IMR-90 (cell line): Measurements from ENCODE around the gene PXMP2. TPM values are rescaled to one million over a fixed set of nuclear protein-coding genes. Genes with fewer than 3 reads are reported as not detected.

ENCODE experiments used
- ATAC-seq: fragments of 200-7000 bp; cut with Tn5 transposase; 2 replicates; pipeline ENCODE4 v1.9.1; 2020; ENCODE audit warnings: low read depth, mild to moderate bottlenecking, moderate library complexity
- BruUV-seq: library from RNA; stranded (reverse); fragments of 400-500 nt; replicated peaks from 2 replicates; lab custom pipeline; 2021; lab: Mats Ljungman, UMichigan
- CTCF ChIA-PET: fragments of 300-600 bp; formaldehyde crosslinking; extraction: SDS; loops from one replicate; lab custom pipeline; 2021; ENCODE audit warnings: antibody characterized with exemption; lab: Yijun Ruan, JAX
- POLR2A ChIA-PET: fragments of 300-600 bp; sonication (Branson Sonifier 250); formaldehyde crosslinking; loops from one replicate; lab custom pipeline; 2022; ENCODE audit warnings: antibody characterized with exemption; ENCODE audit not compliant: unreplicated experiment; lab: Charles Lee
- DNase-seq: peaks from one replicate; pipeline ENCODE4 v3.0.0; 2013
- H2AFZ ChIP-seq: replicated peaks from 2 replicates; pipeline ENCODE3; 2013; ENCODE audit warnings: low read length, mild to moderate bottlenecking; ENCODE audit not compliant: poor library complexity
- H2AK5ac ChIP-seq: 2 replicates; pipeline ENCODE4 v1.6.1; 2013; ENCODE audit warnings: low read depth, low read length, inconsistent platforms
- H2AK9ac ChIP-seq: replicated peaks from 2 replicates; pipeline ENCODE3; 2013; ENCODE audit warnings: mild to moderate bottlenecking, low read depth, low read length, moderate library complexity; ENCODE audit not compliant: poor library complexity
- H2BK120ac ChIP-seq: 2 replicates; pipeline ENCODE4 v1.6.1; 2013; ENCODE audit warnings: low read depth, low read length, inconsistent platforms
- H2BK15ac ChIP-seq: 3 replicates; pipeline ENCODE4 v1.6.1; 2013; ENCODE audit warnings: low read depth, low read length, inconsistent platforms
- H2BK20ac ChIP-seq: 2 replicates; pipeline ENCODE4 v1.6.1; 2013; ENCODE audit warnings: low read depth, mild to moderate bottlenecking, inconsistent platforms, low read length, moderate library complexity
- H2BK5ac ChIP-seq: 2 replicates; pipeline ENCODE4 v1.6.1; 2013; ENCODE audit warnings: mild to moderate bottlenecking, low read depth, low read length, inconsistent platforms; ENCODE audit not compliant: poor library complexity, severe bottlenecking
- H3K14ac ChIP-seq: replicated peaks from 2 replicates; pipeline ENCODE4 v1.6.1; 2013; ENCODE audit warnings: low read depth, low read length, inconsistent platforms
- H3K18ac ChIP-seq: 2 replicates; pipeline ENCODE4 v1.6.1; 2013; ENCODE audit warnings: low read depth, low read length, control low read depth
- H3K23ac ChIP-seq: 2 replicates; pipeline ENCODE4 v1.6.1; 2013; ENCODE audit warnings: low read depth, low read length, inconsistent platforms
- H3K27ac ChIP-seq: 2 replicates; pipeline ENCODE4 v1.5.1; 2013; ENCODE audit warnings: mild to moderate bottlenecking, control low read depth, low read length; ENCODE audit not compliant: insufficient read depth
- H3K27me3 ChIP-seq: 2 replicates; pipeline ENCODE4 v1.6.1; 2013; ENCODE audit warnings: low read length; ENCODE audit not compliant: control insufficient read depth, insufficient read depth
- H3K36me3 ChIP-seq: 2 replicates; pipeline ENCODE4 v1.6.1; 2013; ENCODE audit warnings: low read length, mixed read lengths; ENCODE audit not compliant: control insufficient read depth, insufficient read depth
- H3K4ac ChIP-seq: 2 replicates; pipeline ENCODE4 v1.6.1; 2013; ENCODE audit warnings: low read depth, low read length, inconsistent platforms
- H3K4me1 ChIP-seq: 2 replicates; pipeline ENCODE4 v1.6.1; 2013; ENCODE audit warnings: low read length, mixed read lengths; ENCODE audit not compliant: control insufficient read depth, insufficient read depth
- H3K4me2 ChIP-seq: 2 replicates; pipeline ENCODE4 v1.6.1; 2013; ENCODE audit warnings: low read depth, mild to moderate bottlenecking, control low read depth, low read length, moderate library complexity
- H3K4me3 ChIP-seq: 2 replicates; pipeline ENCODE4 v1.5.1; 2013; ENCODE audit warnings: low read depth, mild to moderate bottlenecking, control low read depth, low read length, moderate library complexity; ENCODE audit not compliant: insufficient read depth
- H3K56ac ChIP-seq: 2 replicates; pipeline ENCODE4 v1.6.1; 2013; ENCODE audit warnings: low read length, inconsistent platforms; ENCODE audit not compliant: insufficient read depth; ENCODE audit errors: extremely low read depth
- H3K79me1 ChIP-seq, 2 experiments: 2 replicates each; pipeline ENCODE4 v1.6.1; 2013; ENCODE audit warnings: low read length in 2 of 2, inconsistent platforms in 1 of 2, low read depth in 1 of 2
- H3K9ac ChIP-seq: 2 replicates; pipeline ENCODE4 v1.6.1; 2013; ENCODE audit warnings: low read depth, low read length, control low read depth
- H3K9me1 ChIP-seq: 2 replicates; pipeline ENCODE4 v1.6.1; 2013; ENCODE audit warnings: low read length, inconsistent platforms; ENCODE audit not compliant: insufficient read depth
- H3K9me3 ChIP-seq: 2 replicates; pipeline ENCODE4 v1.6.1; 2013; ENCODE audit warnings: low read length; ENCODE audit not compliant: control insufficient read depth, insufficient read depth
- H4K20me1 ChIP-seq: 2 replicates; pipeline ENCODE4 v1.6.1; 2013; ENCODE audit warnings: low read length, inconsistent platforms; ENCODE audit not compliant: insufficient read depth
- H4K5ac ChIP-seq: 2 replicates; pipeline ENCODE4 v1.6.1; 2013; ENCODE audit warnings: mild to moderate bottlenecking, low read depth, low read length, control low read depth
- H4K8ac ChIP-seq, 2 experiments: 2 replicates each; pipeline ENCODE4 v1.6.1; 2013; ENCODE audit warnings: low read depth in 2 of 2, low read length in 2 of 2, control low read depth in 1 of 2, inconsistent platforms in 1 of 2
- H4K91ac ChIP-seq: 2 replicates; pipeline ENCODE4 v1.6.1; 2013; ENCODE audit warnings: low read depth, low read length, inconsistent platforms; ENCODE audit not compliant: insufficient read depth
- BHLHE40 ChIP-seq: fragments of 150-350 bp; IDR thresholded peaks from 2 replicates; pipeline ENCODE4 v1.6.1; 2016; ENCODE audit warnings: mild to moderate bottlenecking, low read depth, low read length
- CHD1 ChIP-seq: IDR thresholded peaks from 2 replicates; pipeline ENCODE4 v1.6.1; 2012; ENCODE audit warnings: low read depth, low read length, improper control_type of control experiment
- FOS ChIP-seq: fragments of 150-350 bp; IDR thresholded peaks from 2 replicates; pipeline ENCODE4 v1.6.1; 2016; ENCODE audit warnings: low read depth, low read length
- MAFK ChIP-seq: IDR thresholded peaks from 2 replicates; pipeline ENCODE4 v1.6.1; 2012; ENCODE audit warnings: low read depth, low read length, improper control_type of control experiment
- RCOR1 ChIP-seq: IDR thresholded peaks from 2 replicates; pipeline ENCODE4 v1.6.1; 2012; ENCODE audit warnings: mild to moderate bottlenecking, low read length, improper control_type of control experiment; ENCODE audit not compliant: insufficient replicate concordance
- USF2 ChIP-seq: fragments of 150-350 bp; IDR thresholded peaks from 2 replicates; pipeline ENCODE4 v1.6.1; 2017; ENCODE audit warnings: mild to moderate bottlenecking, antibody characterized with exemption, low read length, low read depth
- WGBS, 2 experiments: methylation state at CpG; one replicate each; pipeline versions ENCODE4 v1.1.5 to v1.1.7; 2013; ENCODE audit warnings: missing lambda C conversion rate in 2 of 2; ENCODE audit not compliant: insufficient read length in 1 of 2; ENCODE audit errors: extremely low coverage in 2 of 2; 5-methylcytosine and 5-hydroxymethylcytosine counted together
- dilution Hi-C: fragments of 300-500 bp; cut with HindIII; formaldehyde crosslinking; loops from one replicate; pipeline ENCODE4 v1.14.3; 2018; ENCODE audit warnings: low sequenced_read_pairs; ENCODE audit not compliant: unreplicated experiment
- in situ Hi-C: fragments of 300-500 bp; cut with MboI; formaldehyde crosslinking; loops from 3 replicates; pipeline ENCODE4 v1.14.3; 2019; ENCODE audit warnings: low sequenced_read_pairs, inconsistent platforms, mixed read lengths
- intact Hi-C: fragments of 100-400 bp; cut with micrococcal nuclease; formaldehyde crosslinking; loops from 2 replicates; pipeline ENCODE4 v1.10.0; 2022
- polyA plus RNA-seq, 3 experiments: library from polyadenylated mRNA; depleted of rRNA; stranded (reverse); fragments of >200 nt; gene quantifications; 2 replicates each; pipeline ENCODE4 v1.2.3, GENCODE V29; 2012; ENCODE audit warnings: low replicate concordance in 1 of 3
- total RNA-seq: library from RNA; depleted of rRNA; stranded (reverse); fragments of >200 nt; gene quantifications from 2 replicates; pipeline ENCODE4 v1.2.3, GENCODE V29; 2012
- TF ChIP-seq, protein P1 (sequence below): fragments of 150-350 bp; IDR thresholded peaks from 2 replicates; pipeline ENCODE4 v1.6.1; 2016; ENCODE audit warnings: low read depth, mild to moderate bottlenecking, low read length, moderate library complexity, borderline replicate concordance
- TF ChIP-seq, protein P2 (sequence below): conservative IDR thresholded peaks from 2 replicates; pipeline ENCODE4 v1.5.1; 2012; ENCODE audit warnings: mild to moderate bottlenecking, low read depth, low read length, improper control_type of control experiment

Gene PXMP2
- total and polyA plus RNA-seq, 2 of the 4 experiments (the other 2 are of a cell fraction), result 10.9 to 20.1 TPM

DNA sequence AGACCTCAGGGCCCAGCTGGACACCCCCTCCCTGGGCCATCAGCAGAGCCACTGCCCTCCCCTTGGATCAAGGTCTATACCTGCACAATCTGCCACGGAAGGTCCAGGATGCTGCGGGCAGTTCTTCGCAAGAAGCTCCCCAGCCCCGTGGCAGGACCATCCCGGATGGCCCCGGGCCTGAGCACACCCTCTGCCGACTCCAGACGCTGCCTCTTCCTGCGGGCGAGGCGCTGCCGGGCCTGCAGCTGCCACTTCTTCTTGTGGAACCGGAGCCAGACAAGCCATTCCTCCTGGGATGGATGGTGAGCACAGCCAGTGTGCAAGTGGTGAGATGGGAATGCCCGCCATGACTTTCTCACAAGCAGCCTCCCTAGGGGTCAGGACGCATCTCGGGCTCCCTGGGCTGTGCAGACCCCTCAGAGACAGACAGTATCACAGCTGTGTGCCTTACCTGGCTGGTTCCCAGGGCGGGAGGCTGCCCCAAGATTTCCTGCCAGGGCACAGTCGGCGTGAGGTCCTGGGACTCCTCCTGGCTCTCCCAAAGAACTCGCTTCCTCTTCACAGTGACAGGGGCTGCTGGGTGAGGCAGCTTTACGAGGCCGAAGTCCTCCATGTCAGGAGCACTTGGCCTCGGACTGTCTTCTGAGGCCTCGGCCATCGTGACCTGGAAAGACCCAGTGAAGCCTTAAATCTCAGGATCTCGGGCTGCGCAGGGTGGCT is 38.0 kb upstream of the PXMP2 start:
- H2BK5ac ChIP-seq, result no peak overlapping the region
- no peak overlapping the region for H3K14ac ChIP-seq
- DNase-seq (no peak), ATAC-seq (no peak)
- no peak overlapping the region for H2BK20ac ChIP-seq
- no peaks in the 10 kb centered on the region for H3K79me1 ChIP-seq
- no peaks in the 10 kb centered on the region for H3K9me3 ChIP-seq
- TF ChIP-seq CHD1, result no peak
- TF ChIP-seq USF2, result no peak
- no peak for TF ChIP-seq FOS
- TF ChIP-seq MAFK, result no peak
- TF ChIP-seq, protein P1, sequence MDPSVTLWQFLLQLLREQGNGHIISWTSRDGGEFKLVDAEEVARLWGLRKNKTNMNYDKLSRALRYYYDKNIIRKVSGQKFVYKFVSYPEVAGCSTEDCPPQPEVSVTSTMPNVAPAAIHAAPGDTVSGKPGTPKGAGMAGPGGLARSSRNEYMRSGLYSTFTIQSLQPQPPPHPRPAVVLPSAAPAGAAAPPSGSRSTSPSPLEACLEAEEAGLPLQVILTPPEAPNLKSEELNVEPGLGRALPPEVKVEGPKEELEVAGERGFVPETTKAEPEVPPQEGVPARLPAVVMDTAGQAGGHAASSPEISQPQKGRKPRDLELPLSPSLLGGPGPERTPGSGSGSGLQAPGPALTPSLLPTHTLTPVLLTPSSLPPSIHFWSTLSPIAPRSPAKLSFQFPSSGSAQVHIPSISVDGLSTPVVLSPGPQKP, result no peak
- TF ChIP-seq BHLHE40, result no peak
- TF ChIP-seq RCOR1, result no peak
- TF ChIP-seq, protein P2, sequence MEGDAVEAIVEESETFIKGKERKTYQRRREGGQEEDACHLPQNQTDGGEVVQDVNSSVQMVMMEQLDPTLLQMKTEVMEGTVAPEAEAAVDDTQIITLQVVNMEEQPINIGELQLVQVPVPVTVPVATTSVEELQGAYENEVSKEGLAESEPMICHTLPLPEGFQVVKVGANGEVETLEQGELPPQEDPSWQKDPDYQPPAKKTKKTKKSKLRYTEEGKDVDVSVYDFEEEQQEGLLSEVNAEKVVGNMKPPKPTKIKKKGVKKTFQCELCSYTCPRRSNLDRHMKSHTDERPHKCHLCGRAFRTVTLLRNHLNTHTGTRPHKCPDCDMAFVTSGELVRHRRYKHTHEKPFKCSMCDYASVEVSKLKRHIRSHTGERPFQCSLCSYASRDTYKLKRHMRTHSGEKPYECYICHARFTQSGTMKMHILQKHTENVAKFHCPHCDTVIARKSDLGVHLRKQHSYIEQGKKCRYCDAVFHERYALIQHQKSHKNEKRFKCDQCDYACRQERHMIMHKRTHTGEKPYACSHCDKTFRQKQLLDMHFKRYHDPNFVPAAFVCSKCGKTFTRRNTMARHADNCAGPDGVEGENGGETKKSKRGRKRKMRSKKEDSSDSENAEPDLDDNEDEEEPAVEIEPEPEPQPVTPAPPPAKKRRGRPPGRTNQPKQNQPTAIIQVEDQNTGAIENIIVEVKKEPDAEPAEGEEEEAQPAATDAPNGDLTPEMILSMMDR, result no peak
- no peak overlapping the region for H3K18ac ChIP-seq
- no peak overlapping the region for H2BK120ac ChIP-seq
- H3K23ac ChIP-seq, result no peak overlapping the region
- H4K91ac ChIP-seq, result no peak overlapping the region
- no peak overlapping the region for H4K8ac ChIP-seq
- dilution Hi-C loops, result no loop called here
- H3K4me1 ChIP-seq, result no peaks in the 10 kb centered on the region
- H3K9me1 ChIP-seq, result no peaks in the 10 kb centered on the region
- no peaks in the 10 kb centered on the region for H3K27me3 ChIP-seq
- CTCF ChIA-PET, result no interaction called here
- WGBS, 2 experiments, result 91% methylated on average over 20 of the region's 27 CpGs; no CpG with 5 or more reads in 1 of the 2 experiments
- no peak overlapping the region for H2AK9ac ChIP-seq
- no peak overlapping the region for H3K4ac ChIP-seq
- BruUV-seq, result no TSS peak
- intact Hi-C loops, result no loop called here
- H2BK15ac ChIP-seq, result no peak overlapping the region
- no peak overlapping the region for H2AK5ac ChIP-seq
- peaks cover 23% of the 10 kb centered on the region for H3K36me3 ChIP-seq
- no peak overlapping the region for H3K4me2 ChIP-seq
- no peak overlapping the region for H3K56ac ChIP-seq
- H4K20me1 ChIP-seq, result no peaks in the 10 kb centered on the region; the same call in 1 of the 2 replicates
- POLR2A ChIA-PET, result no interaction called here
- H3K4me3 ChIP-seq, result no peak overlapping the region
- no peak overlapping the region for H4K5ac ChIP-seq
- no peak overlapping the region for H3K9ac ChIP-seq
- in situ Hi-C loops, result no loop called here
- no peak overlapping the region for H2AFZ ChIP-seq
- H3K27ac ChIP-seq, result no peak overlapping the region
